GF-D8 (cell line): ENCODE data around the gene ITPR3.

Experiments used
- DNase-seq: peaks from one replicate; lab custom pipeline; 2025; lab: John Stamatoyannopoulos, UW

The ITPR3 gene

GRCh38 chr6:33638556-33638955 is 17.4 kb downstream of the ITPR3 start:
- no peak for DNase-seq

GRCh38 chr6:33639559-33639958 is 18.4 kb downstream of the ITPR3 start:
- no peak for DNase-seq

GRCh38 chr6:33640361-33640760 is 19.2 kb downstream of the ITPR3 start:
- DNase-seq, result no peak

GRCh38 chr6:33641144-33641543 is 20.0 kb downstream of the ITPR3 start:
- no peak for DNase-seq

- DNase-seq, result no peak
Measured at GRCh38 chr6:33641602-33642001, 20.5 kb downstream of the ITPR3 start.

- DNase-seq, result no peak
Measured at GRCh38 chr6:33642897-33643296, 21.8 kb downstream of the ITPR3 start.

- no peak for DNase-seq
Measured at GRCh38 chr6:33651403-33651802, 30.3 kb downstream of the ITPR3 start.

- no peak for DNase-seq
Measured at GRCh38 chr6:33652002-33652401, 30.9 kb downstream of the ITPR3 start.

GRCh38 chr6:33654831-33655554 is 33.9 kb downstream of the ITPR3 start:
- no peak for DNase-seq

- no peak for DNase-seq
Measured at GRCh38 chr6:33656844-33657243, 35.7 kb downstream of the ITPR3 start.

- no peak for DNase-seq
Measured at GRCh38 chr6:33658982-33659689, 38.0 kb downstream of the ITPR3 start.

- DNase-seq, result no peak
Measured at GRCh38 chr6:33659986-33660385, 38.9 kb downstream of the ITPR3 start.

GRCh38 chr6:33661106-33661838 is 40.1 kb downstream of the ITPR3 start:
- no peak for DNase-seq

- DNase-seq, result no peak
Measured at GRCh38 chr6:33662318-33662717, 41.2 kb downstream of the ITPR3 start.

GRCh38 chr6:33663028-33663427 is 41.9 kb downstream of the ITPR3 start:
- no peak for DNase-seq

GRCh38 chr6:33663727-33664449 is 42.8 kb downstream of the ITPR3 start:
- DNase-seq, result no peak

GRCh38 chr6:33664506-33665057 is 43.5 kb downstream of the ITPR3 start:
- DNase-seq, result no peak

GRCh38 chr6:33665957-33666356 is 44.8 kb downstream of the ITPR3 start:
- DNase-seq, result no peak

GRCh38 chr6:33667072-33667471 is 46.0 kb downstream of the ITPR3 start:
- no peak for DNase-seq

- DNase-seq, result no peak
Measured at GRCh38 chr6:33667776-33668175, 46.7 kb downstream of the ITPR3 start.

GRCh38 chr6:33668328-33668727 is 47.2 kb downstream of the ITPR3 start:
- no peak for DNase-seq

- DNase-seq, result no peak
Measured at GRCh38 chr6:33668914-33669313, 47.8 kb downstream of the ITPR3 start.
